Activated CD4-positive, alpha-beta T cell treated with anti-CD3 and anti-CD28 coated beads, Interleukin-2, Interleukin-6, amounts not matched to agents 100 ng/mL and 50 ng/mL, durations not matched to agents 16 hours and 8 hours (primary cell): ENCODE results near the gene FARP1.
"Not testable (repeated sequence)": the region's sequence is repeated elsewhere in the genome, so short reads cannot be mapped to it uniquely, and the experiment has no call there.

ENCODE experiments used
- DNase-seq: peaks from one replicate; pipeline ENCODE4 v3.0.0-alpha.2; 2020

Gene FARP1

GRCh38 chr13:98206946-98207345 lies 64.1 kb downstream of the FARP1 start:
- DNase-seq: no peak

DNA sequence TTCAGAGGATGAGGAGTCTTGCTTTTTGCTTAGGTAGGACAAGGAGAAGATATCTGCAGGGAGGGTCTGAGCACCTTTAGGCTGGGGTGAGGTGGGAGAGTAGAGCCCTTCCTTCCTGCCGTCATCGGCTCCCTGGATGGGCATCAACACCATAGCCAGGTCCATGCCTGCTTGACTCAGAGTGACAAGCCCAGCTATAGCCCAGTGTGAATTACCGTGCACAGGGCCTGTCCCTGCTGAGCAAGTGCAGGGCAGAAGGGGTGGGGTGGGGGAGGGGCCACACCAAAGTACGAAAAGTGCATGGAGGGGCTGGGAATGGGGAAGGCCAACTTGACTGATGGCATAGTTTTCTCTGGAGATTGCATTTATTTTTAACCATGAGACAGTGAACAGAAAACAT lies 64.5 kb downstream of the FARP1 start:
- DNase-seq: no peak

- DNase-seq: no peak
Measured at GRCh38 chr13:98208606-98209005, 65.7 kb downstream of the FARP1 start.

GRCh38 chr13:98212763-98213162 lies 69.9 kb downstream of the FARP1 start:
- no peak for DNase-seq

DNA sequence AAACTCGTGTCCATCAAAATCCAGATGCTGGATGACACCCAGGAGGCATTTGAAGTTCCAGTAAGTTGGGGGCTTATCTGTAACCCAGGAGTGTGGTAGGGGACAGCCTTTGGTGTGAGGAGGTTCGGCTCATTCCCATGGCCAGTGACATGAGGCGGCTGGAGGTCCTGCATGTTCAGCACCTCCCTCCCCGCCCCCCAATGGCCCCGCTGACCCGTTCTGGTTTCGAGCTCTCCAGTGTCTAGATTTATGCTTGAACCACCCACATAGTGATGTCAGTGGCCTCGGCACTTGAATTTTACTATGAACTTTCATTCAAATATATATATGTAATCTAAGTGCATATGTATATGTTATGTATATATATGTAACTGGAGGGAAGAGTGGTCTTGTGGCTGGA lies 70.5 kb downstream of the FARP1 start:
- DNase-seq: no peak

GRCh38 chr13:98214008-98214643 lies 71.2 kb downstream of the FARP1 start:
- no peak for DNase-seq

GRCh38 chr13:98214707-98215106 lies 71.8 kb downstream of the FARP1 start:
- no peak for DNase-seq

DNA sequence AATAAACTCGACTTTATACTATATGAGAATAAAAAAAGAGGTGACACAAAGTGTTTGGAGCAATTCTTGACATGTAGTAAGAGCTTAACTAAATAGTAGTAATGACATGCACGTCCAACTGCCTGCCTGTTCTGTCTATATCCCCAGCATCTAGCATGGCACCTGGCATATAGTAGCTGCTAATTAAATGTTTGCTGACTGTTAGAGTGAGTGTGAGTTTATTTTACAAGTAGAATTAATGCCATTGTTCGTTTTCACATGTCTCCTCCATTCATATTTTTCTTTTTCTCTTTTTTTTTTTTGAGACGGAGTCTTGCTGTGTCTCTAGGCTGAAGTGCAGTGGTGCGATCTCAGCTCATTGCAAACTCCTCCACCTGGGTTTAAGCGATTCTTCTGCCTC lies 72.6 kb downstream of the FARP1 start:
- DNase-seq: no peak

DNA sequence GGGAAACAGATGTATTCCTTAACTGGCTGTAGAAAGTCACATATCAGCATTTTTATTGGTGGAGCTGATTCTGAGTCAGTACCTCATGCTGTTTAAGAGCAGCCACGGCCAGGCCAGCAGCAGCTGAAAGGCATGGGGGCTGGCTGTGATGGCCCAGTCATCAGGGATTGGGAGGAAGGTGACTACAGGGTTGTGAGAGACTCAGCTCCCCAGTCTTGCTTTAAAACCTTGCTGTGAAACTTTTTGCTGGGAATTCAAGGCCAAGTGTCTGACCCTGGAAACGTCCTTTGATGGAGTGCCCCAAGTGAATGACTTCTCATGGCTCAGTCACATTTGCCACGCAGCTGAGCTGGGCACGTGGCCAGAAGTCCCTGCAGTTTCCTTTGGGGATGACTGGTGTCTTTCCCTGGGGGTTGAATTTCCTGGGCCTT lies 73.3 kb downstream of the FARP1 start:
- DNase-seq: no peak

GRCh38 chr13:98216711-98217285 lies 73.9 kb downstream of the FARP1 start:
- no peak for DNase-seq

- DNase-seq: no peak
Measured at GRCh38 chr13:98217597-98217996, 74.7 kb downstream of the FARP1 start.

- no peak for DNase-seq
Measured at GRCh38 chr13:98219685-98220084, 76.8 kb downstream of the FARP1 start.

GRCh38 chr13:98220271-98220791 lies 77.4 kb downstream of the FARP1 start:
- no peak for DNase-seq

- no peak for DNase-seq
Measured at GRCh38 chr13:98221234-98221633, 78.3 kb downstream of the FARP1 start.

DNA sequence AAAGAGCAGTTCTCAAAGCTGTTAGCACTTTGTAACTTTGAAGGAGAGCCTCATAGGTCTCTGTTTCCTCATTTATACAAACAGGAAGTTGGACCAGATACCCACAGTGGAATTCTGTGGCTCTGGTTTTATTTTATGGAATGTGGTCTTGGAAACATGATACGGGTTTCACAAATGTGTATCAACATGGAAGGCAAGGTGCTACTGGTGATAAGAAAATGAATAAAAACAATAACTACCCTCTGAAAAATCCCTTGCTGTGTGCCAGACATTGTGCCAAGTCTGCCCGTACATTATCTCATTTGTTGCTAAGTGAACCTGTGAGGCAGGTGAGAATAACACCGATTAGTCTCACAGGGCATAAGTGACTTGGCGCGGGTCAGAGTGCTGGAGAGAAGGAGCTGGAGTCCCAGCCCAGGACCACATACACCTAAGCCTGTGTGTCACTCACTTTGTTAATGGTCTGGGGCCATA lies 79.2 kb downstream of the FARP1 start:
- no peak for DNase-seq

GRCh38 chr13:98222816-98223215 lies 79.9 kb downstream of the FARP1 start:
- DNase-seq: no peak

GRCh38 chr13:98223741-98224140 lies 80.8 kb downstream of the FARP1 start:
- DNase-seq: no peak

DNA sequence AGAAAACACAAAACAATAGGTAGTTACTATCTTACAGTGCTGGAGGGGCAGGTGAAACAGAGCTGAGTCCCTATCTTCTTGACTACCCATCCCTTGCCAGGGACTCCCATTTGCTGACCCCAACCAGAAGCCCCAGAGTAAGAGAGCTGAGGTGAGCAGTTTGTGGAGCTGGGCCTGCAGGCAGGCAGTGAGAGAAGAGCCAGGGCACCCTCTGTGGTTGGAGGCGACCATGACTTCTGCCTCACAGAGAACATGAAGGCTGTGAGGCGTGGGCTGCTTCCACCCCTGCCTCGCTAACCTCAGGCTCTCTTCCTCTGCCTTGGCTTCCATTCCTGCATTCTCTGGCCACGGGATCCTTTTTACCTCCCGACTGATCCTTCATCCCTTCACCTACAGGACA lies 81.7 kb downstream of the FARP1 start:
- no peak for DNase-seq

DNA sequence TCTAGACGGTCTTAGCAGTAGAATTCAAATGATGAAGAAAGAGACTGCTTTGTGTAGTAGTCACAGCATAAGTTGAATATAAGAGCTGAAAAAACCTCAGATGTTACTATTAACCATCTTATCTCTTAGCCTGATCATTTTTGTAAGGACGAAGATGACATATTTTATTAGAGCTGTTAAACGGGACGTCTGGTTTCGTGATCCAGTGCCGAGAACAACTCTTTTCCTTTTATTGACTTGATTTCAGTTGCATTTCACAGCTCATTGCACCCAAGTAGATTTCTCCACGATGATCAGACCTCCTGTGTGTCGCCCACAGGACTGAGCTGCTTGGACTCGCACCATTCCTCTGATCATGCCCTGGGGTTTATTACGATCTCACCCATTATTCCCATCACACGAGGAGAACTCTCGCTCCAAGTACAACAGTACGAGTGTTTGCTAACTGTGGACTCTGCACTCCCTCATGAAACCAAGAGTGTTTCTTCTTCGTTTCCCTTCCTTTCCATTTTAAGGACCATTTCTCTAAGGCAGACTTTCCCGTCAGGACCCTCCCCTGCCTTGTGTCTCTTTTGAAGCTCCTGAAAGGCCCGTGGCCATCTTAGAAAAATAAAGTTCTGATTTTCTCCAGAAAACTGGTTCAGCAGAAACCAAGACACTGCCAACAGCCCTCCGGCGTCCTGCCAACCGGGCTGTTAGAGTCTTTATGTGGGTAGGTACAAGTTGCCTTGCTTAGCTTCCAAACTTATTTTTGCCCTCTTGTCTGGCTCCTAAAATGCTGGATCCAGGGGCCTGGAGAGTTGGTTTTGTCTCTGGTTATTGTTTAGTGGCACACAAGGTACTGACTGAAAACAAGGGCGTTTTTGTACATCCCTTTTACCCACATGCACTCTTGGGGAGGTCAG lies 82.4 kb downstream of the FARP1 start:
- no peak for DNase-seq

GRCh38 chr13:98226496-98226895 lies 83.6 kb downstream of the FARP1 start:
- DNase-seq: no peak

GRCh38 chr13:98228661-98229341 lies 85.9 kb downstream of the FARP1 start:
- no peak for DNase-seq

DNA sequence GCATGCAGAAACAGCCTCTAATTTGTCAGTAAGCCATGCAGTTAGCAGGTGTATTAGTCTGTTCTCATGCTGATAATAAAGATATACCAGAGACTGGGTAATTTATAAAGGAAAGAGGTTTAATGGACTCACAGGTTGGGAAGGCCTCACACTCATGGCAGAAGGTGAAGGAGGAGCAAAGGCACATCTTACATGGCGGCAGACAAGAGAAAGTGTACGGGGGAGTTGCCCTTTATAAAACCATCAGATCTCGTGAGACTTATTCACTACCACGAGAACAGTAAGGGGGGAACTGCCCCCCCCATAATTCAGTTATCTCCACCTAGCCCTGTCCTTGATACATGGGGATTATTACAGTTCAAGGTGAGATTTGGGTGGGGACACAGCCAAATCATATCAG lies 87.9 kb downstream of the FARP1 start:
- DNase-seq: not testable (repeated sequence)

- no peak for DNase-seq
Measured at GRCh38 chr13:98232456-98232855, 89.6 kb downstream of the FARP1 start.
